ENCODE measurements around the gene PNMA6E. TPM values are rescaled to one million over a fixed set of nuclear protein-coding genes. Genes with fewer than 3 reads are reported as not detected.

The PNMA6E gene
- total and polyA plus RNA-seq, 9 of the 15 experiments (the other 6 are each of a cell fraction or from before 2014, with no cell fraction given) = 0.03 TPM; not detected in 8

DNA sequence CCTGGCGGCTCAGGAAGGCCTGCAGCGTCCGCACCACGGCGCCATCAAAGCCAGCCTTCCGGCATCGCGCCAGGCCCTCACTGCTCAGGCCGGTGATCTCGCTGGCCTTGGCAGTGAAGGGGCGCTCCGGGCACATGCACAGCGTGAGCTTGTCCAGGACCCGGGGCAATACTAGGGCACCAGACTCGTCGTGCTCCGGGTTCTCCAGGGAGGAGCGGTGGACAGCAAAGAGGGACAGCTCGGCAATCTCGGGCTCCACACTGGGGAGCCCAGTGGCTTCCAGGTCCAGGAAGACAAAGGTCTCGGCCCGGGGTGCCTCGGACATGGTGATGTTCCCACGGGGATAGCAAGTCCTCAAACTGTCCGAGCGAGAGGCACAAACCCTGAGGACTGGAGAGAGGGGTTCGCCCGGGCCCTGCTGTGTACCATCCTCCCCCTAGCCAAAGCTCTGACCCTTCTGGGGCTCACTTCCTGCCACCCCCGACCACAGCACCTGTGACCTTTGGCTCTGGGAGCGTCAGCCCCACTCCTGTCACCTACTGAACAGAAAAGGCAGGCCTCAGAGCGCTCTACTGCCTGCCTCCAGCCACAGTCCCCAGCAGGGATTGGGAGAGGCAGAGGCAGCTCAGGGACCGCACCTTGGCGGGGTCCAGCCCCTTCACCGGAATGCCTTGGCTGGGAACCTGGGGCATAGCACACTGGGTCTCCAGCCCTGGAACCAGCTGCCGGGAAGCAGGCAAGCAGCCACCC, 44.1 kb upstream of the PNMA6E start:
- TF ChIP-seq YBX1 (IDR thresholded peaks at IDR 0.05) (no peak), ETV1 (tag; conservative IDR thresholded peaks at IDR 0.05; ENCODE audit: low read depth) (no peak), GABPA (tag; conservative IDR thresholded peaks at IDR 0.05; ENCODE audit: low read depth) (no peak), HNRNPLL (IDR thresholded peaks at IDR 0.05; ENCODE audit: low read depth, low read length, poor library complexity, severe bottlenecking) (no peak), SIX5 (IDR thresholded peaks at IDR 0.05; ENCODE audit: borderline replicate concordance in 1 of 2, insufficient read depth in 1 of 2, low read depth in 1 of 2, low read length in 2 of 2) (no peak)
- TF ChIP-seq, protein P1, sequence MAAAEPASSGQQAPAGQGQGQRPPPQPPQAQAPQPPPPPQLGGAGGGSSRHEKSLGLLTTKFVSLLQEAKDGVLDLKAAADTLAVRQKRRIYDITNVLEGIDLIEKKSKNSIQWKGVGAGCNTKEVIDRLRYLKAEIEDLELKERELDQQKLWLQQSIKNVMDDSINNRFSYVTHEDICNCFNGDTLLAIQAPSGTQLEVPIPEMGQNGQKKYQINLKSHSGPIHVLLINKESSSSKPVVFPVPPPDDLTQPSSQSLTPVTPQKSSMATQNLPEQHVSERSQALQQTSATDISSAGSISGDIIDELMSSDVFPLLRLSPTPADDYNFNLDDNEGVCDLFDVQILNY (CRISPR knock-in tag; IDR thresholded peaks at IDR 0.05) = no peak
- TF ChIP-seq, protein P2, sequence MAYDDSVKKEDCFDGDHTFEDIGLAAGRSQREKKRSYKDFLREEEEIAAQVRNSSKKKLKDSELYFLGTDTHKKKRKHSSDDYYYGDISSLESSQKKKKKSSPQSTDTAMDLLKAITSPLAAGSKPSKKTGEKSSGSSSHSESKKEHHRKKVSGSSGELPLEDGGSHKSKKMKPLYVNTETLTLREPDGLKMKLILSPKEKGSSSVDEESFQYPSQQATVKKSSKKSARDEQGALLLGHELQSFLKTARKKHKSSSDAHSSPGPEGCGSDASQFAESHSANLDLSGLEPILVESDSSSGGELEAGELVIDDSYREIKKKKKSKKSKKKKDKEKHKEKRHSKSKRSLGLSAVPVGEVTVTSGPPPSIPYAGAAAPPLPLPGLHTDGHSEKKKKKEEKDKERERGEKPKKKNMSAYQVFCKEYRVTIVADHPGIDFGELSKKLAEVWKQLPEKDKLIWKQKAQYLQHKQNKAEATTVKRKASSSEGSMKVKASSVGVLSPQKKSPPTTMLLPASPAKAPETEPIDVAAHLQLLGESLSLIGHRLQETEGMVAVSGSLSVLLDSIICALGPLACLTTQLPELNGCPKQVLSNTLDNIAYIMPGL (CRISPR knock-in tag; IDR thresholded peaks at IDR 0.05) = no peak
- TF ChIP-seq, protein P3, sequence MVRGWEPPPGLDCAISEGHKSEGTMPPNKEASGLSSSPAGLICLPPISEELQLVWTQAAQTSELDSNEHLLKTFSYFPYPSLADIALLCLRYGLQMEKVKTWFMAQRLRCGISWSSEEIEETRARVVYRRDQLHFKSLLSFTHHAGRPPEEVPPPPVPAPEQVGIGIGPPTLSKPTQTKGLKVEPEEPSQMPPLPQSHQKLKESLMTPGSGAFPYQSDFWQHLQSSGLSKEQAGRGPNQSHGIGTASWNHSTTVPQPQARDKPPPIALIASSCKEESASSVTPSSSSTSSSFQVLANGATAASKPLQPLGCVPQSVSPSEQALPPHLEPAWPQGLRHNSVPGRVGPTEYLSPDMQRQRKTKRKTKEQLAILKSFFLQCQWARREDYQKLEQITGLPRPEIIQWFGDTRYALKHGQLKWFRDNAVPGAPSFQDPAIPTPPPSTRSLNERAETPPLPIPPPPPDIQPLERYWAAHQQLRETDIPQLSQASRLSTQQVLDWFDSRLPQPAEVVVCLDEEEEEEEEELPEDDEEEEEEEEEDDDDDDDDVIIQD (CRISPR knock-in tag; IDR thresholded peaks at IDR 0.05) = no peak
- DNase-seq (ENCODE audit: extremely low read depth in 1 of 4, low spot score in 3 of 4) (no peak), FAIRE-seq (no peak), ATAC-seq (no peak; the same call in 2 of the 3 replicates)
- Histone ChIP-seq H4K20me1 (replicated peaks; ENCODE audit: control insufficient read depth, insufficient read depth, low read length) (no peaks in the 10 kb centered on the region), H2AFZ (ENCODE audit: low read depth, low read length) (no peak overlapping the region), H3K9ac (ENCODE audit: insufficient read depth in 1 of 2, low read depth in 2 of 2, low read length in 2 of 2) (no peak overlapping the region; a peak in 1 of 4 replicates), H3K4me2 (ENCODE audit: insufficient read depth, low read length) (no peak overlapping the region), H3K27ac (ENCODE audit: extremely low read depth, low read depth, low read length) (no peak overlapping the region), H3K9me1 (ENCODE audit: control insufficient read depth, insufficient read depth, low read length) (no peaks in the 10 kb centered on the region), H3K36me3 (ENCODE audit: control insufficient read depth, insufficient read depth, low read length) (peaks cover 6% of the 10 kb centered on the region; the same call in 2 of the 3 replicates), H3K4me1 (replicated peaks in 1 of 2; ENCODE audit: control insufficient read depth in 2 of 2, insufficient read depth in 2 of 2, low read length in 2 of 2) (peaks cover 0 to 45% of the 10 kb centered on the region in 2 experiments; a peak in 2 of 5 replicates), H3K4me3 (no peak overlapping the region), H3K27me3 (ENCODE audit: control insufficient read depth in 2 of 2, insufficient read depth in 2 of 2, low read length in 2 of 2) (no peaks in the 10 kb centered on the region; a peak in 1 of 5 replicates), H3K9me3 (replicated peaks; ENCODE audit: control insufficient read depth, insufficient read depth, low read depth, low read length) (no peaks in the 10 kb centered on the region), H3K79me2 (ENCODE audit: control insufficient read depth, insufficient read depth, low read length) (no peaks in the 10 kb centered on the region)
- 75% methylated on average over 12 of the region's 35 CpGs for WGBS (ENCODE audit: insufficient coverage, low coverage, missing lambda C conversion rate)
- in situ Hi-C loops (cut with MboI) = no loop called here
- ChIA-PET CTCF (ENCODE audit: low intra/inter-chr PET ratio) (no interaction called here), POLR2A (interaction anchor here (0.6 to 0.7 kb wide), 3 partner anchors 16 to 499 kb away, joined by 3 to 4 read pairs (median 3); no protein-coding TSS in a partner anchor)
- intact Hi-C loops (cut with micrococcal nuclease) = no loop called here
- no TSS peak for BruUV-seq (replicated peaks)

All from K562 (cell line).